Measurements from ENCODE around the gene WDR49.

WDR49 gene

GRCh38 chr3:167653760-167654159 lies at the start of gene WDR49:
Gene WDR49, minus strand, starts transcription at chr3:167653942. Its CDS starts 517 bp downstream, at chr3:167653425.
- peak; percentile 88 for DNase-seq (ENCODE audit: low read depth, low spot score)
- no peak within 1 kb of the TSS for H3K9ac ChIP-seq (ENCODE audit: insufficient read length, low read depth)

GRCh38 chr3:167700926-167701325 lies 47.2 kb upstream of the WDR49 start:
- Histone ChIP-seq H3K9me3 (ENCODE audit: insufficient read depth, low read length) (no peaks in the 10 kb centered on the region), H3K27me3 (ENCODE audit: insufficient read depth, insufficient read length) (no peaks in the 10 kb centered on the region), H3K9ac (ENCODE audit: insufficient read length, low read depth) (no peak overlapping the region), H3K36me3 (ENCODE audit: insufficient read depth, insufficient read length, low read length) (peaks cover 70% of the 10 kb centered on the region), H3K4me1 (ENCODE audit: insufficient read depth, insufficient read length) (no peaks in the 10 kb centered on the region), H3K4me3 (ENCODE audit: insufficient read length, low read depth) (no peak overlapping the region)
- TF ChIP-seq YY1 (IDR thresholded peaks at IDR 0.05; ENCODE audit: insufficient read depth, insufficient read length), result no peak
- no peak for TF ChIP-seq ZNF274 (IDR thresholded peaks at IDR 0.05; ENCODE audit: low read depth, low read length)
- no peak for DNase-seq (ENCODE audit: low read depth, low spot score)

More at GRCh38 chr3:167653760-167654159, at the start of gene WDR49:
- no peaks in the 10 kb centered on the region for H3K4me1 ChIP-seq (ENCODE audit: insufficient read depth, insufficient read length)
- H3K36me3 ChIP-seq (ENCODE audit: insufficient read depth, insufficient read length, low read length), result no peaks in the 10 kb centered on the region
- peaks cover 4% of the 10 kb centered on the region; the same call in 1 of the 2 replicates for H3K9me3 ChIP-seq (ENCODE audit: insufficient read depth, low read length)
- TF ChIP-seq SUZ12 (IDR thresholded peaks at IDR 0.05; ENCODE audit: extremely low read depth, insufficient read depth, insufficient read length) (no peak), YY1 (IDR thresholded peaks at IDR 0.05; ENCODE audit: insufficient read depth, insufficient read length) (no peak), ZNF274 (IDR thresholded peaks at IDR 0.05; ENCODE audit: low read depth, low read length) (no peak)
- no peaks in the 10 kb centered on the region for H3K27me3 ChIP-seq (ENCODE audit: insufficient read depth, insufficient read length)
- no peak within 1 kb of the TSS for H3K4me3 ChIP-seq (ENCODE audit: insufficient read length, low read depth)

- Histone ChIP-seq H3K27me3 (ENCODE audit: insufficient read depth, insufficient read length) (no peaks in the 10 kb centered on the region), H3K36me3 (ENCODE audit: insufficient read depth, insufficient read length, low read length) (peaks cover 75% of the 10 kb centered on the region), H3K4me3 (ENCODE audit: insufficient read length, low read depth) (no peak overlapping the region), H3K9ac (ENCODE audit: insufficient read length, low read depth) (no peak overlapping the region), H3K9me3 (ENCODE audit: insufficient read depth, low read length) (no peaks in the 10 kb centered on the region), H3K4me1 (ENCODE audit: insufficient read depth, insufficient read length) (no peaks in the 10 kb centered on the region)
- no peak for TF ChIP-seq ZNF274 (IDR thresholded peaks at IDR 0.05; ENCODE audit: low read depth, low read length)
- DNase-seq (ENCODE audit: low read depth, low spot score), result no peak
Measured at GRCh38 chr3:167700046-167700445, 46.3 kb upstream of the WDR49 start.

GRCh38 chr3:167694121-167694520 lies 40.4 kb upstream of the WDR49 start:
- H3K36me3 ChIP-seq (ENCODE audit: insufficient read depth, insufficient read length, low read length), result peaks cover 66% of the 10 kb centered on the region
- H3K27me3 ChIP-seq (ENCODE audit: insufficient read depth, insufficient read length), result no peaks in the 10 kb centered on the region
- TF ChIP-seq YY1 (IDR thresholded peaks at IDR 0.05; ENCODE audit: insufficient read depth, insufficient read length) (no peak), ZNF274 (IDR thresholded peaks at IDR 0.05; ENCODE audit: low read depth, low read length) (no peak), SUZ12 (IDR thresholded peaks at IDR 0.05; ENCODE audit: extremely low read depth, insufficient read depth, insufficient read length) (no peak)
- no peaks in the 10 kb centered on the region for H3K4me1 ChIP-seq (ENCODE audit: insufficient read depth, insufficient read length)
- H3K4me3 ChIP-seq (ENCODE audit: insufficient read length, low read depth), result no peak overlapping the region
- no peaks in the 10 kb centered on the region for H3K9me3 ChIP-seq (ENCODE audit: insufficient read depth, low read length)
- no peak overlapping the region for H3K9ac ChIP-seq (ENCODE audit: insufficient read length, low read depth)
- DNase-seq (ENCODE audit: low read depth, low spot score), result no peak

- TF ChIP-seq ZNF274 (IDR thresholded peaks at IDR 0.05; ENCODE audit: low read depth, low read length), result no peak
- TF ChIP-seq SUZ12 (IDR thresholded peaks at IDR 0.05; ENCODE audit: extremely low read depth, insufficient read depth, insufficient read length), result no peak
- no peak for TF ChIP-seq YY1 (IDR thresholded peaks at IDR 0.05; ENCODE audit: insufficient read depth, insufficient read length)
- Histone ChIP-seq H3K9ac (ENCODE audit: insufficient read length, low read depth) (no peak overlapping the region), H3K27me3 (ENCODE audit: insufficient read depth, insufficient read length) (no peaks in the 10 kb centered on the region), H3K4me1 (ENCODE audit: insufficient read depth, insufficient read length) (no peaks in the 10 kb centered on the region), H3K9me3 (ENCODE audit: insufficient read depth, low read length) (no peaks in the 10 kb centered on the region), H3K4me3 (ENCODE audit: insufficient read length, low read depth) (no peak overlapping the region), H3K36me3 (ENCODE audit: insufficient read depth, insufficient read length, low read length) (peaks cover 63% of the 10 kb centered on the region)
- DNase-seq (ENCODE audit: low read depth, low spot score), result no peak
Measured at GRCh38 chr3:167691366-167691765, 37.6 kb upstream of the WDR49 start.

DNA sequence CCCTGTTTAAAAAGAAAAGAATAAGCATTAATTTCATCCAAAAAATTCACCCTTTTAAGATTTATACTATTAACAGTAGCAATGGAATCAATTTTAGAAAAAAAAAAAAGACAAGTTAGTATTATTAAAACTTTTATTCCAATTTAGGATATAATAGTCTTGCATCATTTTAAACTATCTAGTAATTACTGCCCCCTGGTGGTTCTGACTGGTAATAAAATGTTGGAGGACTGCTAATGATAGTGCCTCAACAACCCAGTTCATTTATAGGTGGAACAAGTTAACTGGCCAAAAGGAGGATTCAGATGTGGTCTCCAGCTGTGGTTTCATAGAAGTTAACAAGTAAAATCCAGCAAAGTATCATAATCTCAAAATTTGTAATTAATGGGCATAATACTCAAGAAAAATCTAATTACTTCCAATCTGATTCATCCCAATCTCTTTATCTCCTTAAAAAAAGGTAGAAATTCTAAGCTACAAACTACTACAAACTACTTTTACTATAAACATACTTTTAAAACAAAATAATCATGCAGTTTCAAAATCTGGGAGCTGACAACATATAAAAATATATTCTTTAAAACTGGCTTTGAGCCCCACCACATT lies 30.7 kb upstream of the WDR49 start:
- no peaks in the 10 kb centered on the region for H3K27me3 ChIP-seq (ENCODE audit: insufficient read depth, insufficient read length)
- no peak overlapping the region for H3K9ac ChIP-seq (ENCODE audit: insufficient read length, low read depth)
- no peaks in the 10 kb centered on the region for H3K9me3 ChIP-seq (ENCODE audit: insufficient read depth, low read length)
- H3K36me3 ChIP-seq (ENCODE audit: insufficient read depth, insufficient read length, low read length), result peaks cover 69% of the 10 kb centered on the region
- peak; percentile 47 for DNase-seq (ENCODE audit: low read depth, low spot score)
- no peak overlapping the region for H3K4me3 ChIP-seq (ENCODE audit: insufficient read length, low read depth)
- no peak for TF ChIP-seq SUZ12 (IDR thresholded peaks at IDR 0.05; ENCODE audit: extremely low read depth, insufficient read depth, insufficient read length)
- no peak for TF ChIP-seq YY1 (IDR thresholded peaks at IDR 0.05; ENCODE audit: insufficient read depth, insufficient read length)
- no peak for TF ChIP-seq ZNF274 (IDR thresholded peaks at IDR 0.05; ENCODE audit: low read depth, low read length)
- H3K4me1 ChIP-seq (ENCODE audit: insufficient read depth, insufficient read length), result no peaks in the 10 kb centered on the region

DNA sequence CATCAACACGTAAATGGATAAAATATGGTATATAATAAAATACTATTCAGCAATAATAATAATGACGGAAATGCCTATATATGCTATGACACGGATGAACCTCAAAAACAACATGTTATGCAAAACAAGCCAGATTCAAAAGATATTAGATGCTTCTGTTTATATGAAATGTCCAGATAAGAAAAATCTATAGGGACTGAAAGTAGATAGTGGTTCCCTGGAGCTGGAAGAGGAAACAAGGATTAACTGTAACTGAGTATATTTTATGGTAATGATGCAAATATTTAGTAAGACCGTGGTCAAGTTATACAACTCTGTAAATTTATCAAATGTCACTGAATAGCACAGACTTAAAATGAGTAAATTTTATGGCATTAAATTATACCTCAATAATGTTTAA lies 25.8 kb upstream of the WDR49 start:
- H3K36me3 ChIP-seq (ENCODE audit: insufficient read depth, insufficient read length, low read length), result peaks cover 59% of the 10 kb centered on the region
- DNase-seq (ENCODE audit: low read depth, low spot score), result no peak
- no peak overlapping the region for H3K9ac ChIP-seq (ENCODE audit: insufficient read length, low read depth)
- no peaks in the 10 kb centered on the region for H3K27me3 ChIP-seq (ENCODE audit: insufficient read depth, insufficient read length)
- no peak overlapping the region for H3K4me3 ChIP-seq (ENCODE audit: insufficient read length, low read depth)
- no peaks in the 10 kb centered on the region for H3K4me1 ChIP-seq (ENCODE audit: insufficient read depth, insufficient read length)
- TF ChIP-seq YY1 (IDR thresholded peaks at IDR 0.05; ENCODE audit: insufficient read depth, insufficient read length) (no peak), SUZ12 (IDR thresholded peaks at IDR 0.05; ENCODE audit: extremely low read depth, insufficient read depth, insufficient read length) (no peak), ZNF274 (IDR thresholded peaks at IDR 0.05; ENCODE audit: low read depth, low read length) (no peak)
- H3K9me3 ChIP-seq (ENCODE audit: insufficient read depth, low read length), result peaks cover 9% of the 10 kb centered on the region
